Measurements from ENCODE around the gene FRS2. TPM values are rescaled to one million over a fixed set of nuclear protein-coding genes. Genes with fewer than 3 reads are reported as not detected.

Gene FRS2
- total and polyA plus RNA-seq, 9 of the 15 experiments (the other 6 are each of a cell fraction or from before 2014, with no cell fraction given), result 1.0 to 9.1 (median 6.0) TPM

DNA sequence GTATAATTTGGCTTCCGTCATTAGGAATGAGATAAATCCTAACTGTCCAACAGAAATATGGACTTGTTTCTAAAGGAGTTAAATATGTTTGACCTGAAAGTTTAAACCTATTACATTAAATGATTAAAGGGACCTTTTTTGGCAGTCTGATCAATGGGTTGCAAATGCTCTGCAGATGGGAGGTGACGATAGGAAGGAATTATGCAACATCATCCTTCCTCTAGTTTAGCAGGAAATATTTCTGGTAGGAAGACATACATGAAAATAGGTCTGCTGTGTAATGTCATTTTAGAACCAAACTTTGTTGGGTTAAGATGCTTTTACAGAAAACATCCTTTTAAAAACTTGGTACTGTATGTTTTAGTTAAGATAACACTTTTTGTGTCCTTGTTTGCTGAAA lies 137.9 kb downstream of the FRS2 start (continued):
- TF ChIP-seq ETV1 (tag; conservative IDR thresholded peaks at IDR 0.05; ENCODE audit: low read depth), result no peak; the same call in 1 of the 2 replicates
- no peak for TF ChIP-seq TBL1XR1 (IDR thresholded peaks at IDR 0.05; ENCODE audit: low read length in 2 of 2)
- TF ChIP-seq, protein P1, sequence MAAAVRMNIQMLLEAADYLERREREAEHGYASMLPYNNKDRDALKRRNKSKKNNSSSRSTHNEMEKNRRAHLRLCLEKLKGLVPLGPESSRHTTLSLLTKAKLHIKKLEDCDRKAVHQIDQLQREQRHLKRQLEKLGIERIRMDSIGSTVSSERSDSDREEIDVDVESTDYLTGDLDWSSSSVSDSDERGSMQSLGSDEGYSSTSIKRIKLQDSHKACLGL (CRISPR knock-in tag; IDR thresholded peaks at IDR 0.05; ENCODE audit: borderline replicate concordance, poor library complexity, severe bottlenecking), result no peak
- TF ChIP-seq ELF1 (tag; IDR thresholded peaks at IDR 0.05), result peak; percentile 29; the same call in 1 of the 2 replicates
- TF ChIP-seq, protein P2, sequence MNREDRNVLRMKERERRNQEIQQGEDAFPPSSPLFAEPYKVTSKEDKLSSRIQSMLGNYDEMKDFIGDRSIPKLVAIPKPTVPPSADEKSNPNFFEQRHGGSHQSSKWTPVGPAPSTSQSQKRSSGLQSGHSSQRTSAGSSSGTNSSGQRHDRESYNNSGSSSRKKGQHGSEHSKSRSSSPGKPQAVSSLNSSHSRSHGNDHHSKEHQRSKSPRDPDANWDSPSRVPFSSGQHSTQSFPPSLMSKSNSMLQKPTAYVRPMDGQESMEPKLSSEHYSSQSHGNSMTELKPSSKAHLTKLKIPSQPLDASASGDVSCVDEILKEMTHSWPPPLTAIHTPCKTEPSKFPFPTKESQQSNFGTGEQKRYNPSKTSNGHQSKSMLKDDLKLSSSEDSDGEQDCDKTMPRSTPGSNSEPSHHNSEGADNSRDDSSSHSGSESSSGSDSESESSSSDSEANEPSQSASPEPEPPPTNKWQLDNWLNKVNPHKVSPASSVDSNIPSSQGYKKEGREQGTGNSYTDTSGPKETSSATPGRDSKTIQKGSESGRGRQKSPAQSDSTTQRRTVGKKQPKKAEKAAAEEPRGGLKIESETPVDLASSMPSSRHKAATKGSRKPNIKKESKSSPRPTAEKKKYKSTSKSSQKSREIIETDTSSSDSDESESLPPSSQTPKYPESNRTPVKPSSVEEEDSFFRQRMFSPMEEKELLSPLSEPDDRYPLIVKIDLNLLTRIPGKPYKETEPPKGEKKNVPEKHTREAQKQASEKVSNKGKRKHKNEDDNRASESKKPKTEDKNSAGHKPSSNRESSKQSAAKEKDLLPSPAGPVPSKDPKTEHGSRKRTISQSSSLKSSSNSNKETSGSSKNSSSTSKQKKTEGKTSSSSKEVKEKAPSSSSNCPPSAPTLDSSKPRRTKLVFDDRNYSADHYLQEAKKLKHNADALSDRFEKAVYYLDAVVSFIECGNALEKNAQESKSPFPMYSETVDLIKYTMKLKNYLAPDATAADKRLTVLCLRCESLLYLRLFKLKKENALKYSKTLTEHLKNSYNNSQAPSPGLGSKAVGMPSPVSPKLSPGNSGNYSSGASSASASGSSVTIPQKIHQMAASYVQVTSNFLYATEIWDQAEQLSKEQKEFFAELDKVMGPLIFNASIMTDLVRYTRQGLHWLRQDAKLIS (CRISPR knock-in tag; IDR thresholded peaks at IDR 0.05), result no peak
- no peak for TF ChIP-seq POLR2G (IDR thresholded peaks at IDR 0.05; ENCODE audit: low read depth, low read length)
- TF ChIP-seq BACH1 (tag; IDR thresholded peaks at IDR 0.05), result no peak
- no peak for TF ChIP-seq KLF16 (IDR thresholded peaks at IDR 0.05)
- TF ChIP-seq LARP7 (IDR thresholded peaks at IDR 0.05), result no peak
- no peak for TF ChIP-seq SRF (CRISPR knock-in tag; IDR thresholded peaks at IDR 0.05)
- no peak for TF ChIP-seq PRPF4 (IDR thresholded peaks at IDR 0.05; ENCODE audit: insufficient read depth, low read depth, low read length, poor library complexity, severe bottlenecking)
- no peak for TF ChIP-seq GABPB2 (CRISPR knock-in tag; conservative IDR thresholded peaks at IDR 0.05)
- TF ChIP-seq CREM (IDR thresholded peaks at IDR 0.05; ENCODE audit: low read depth), result no peak
- no peak for TF ChIP-seq ZNF165 (CRISPR knock-in tag; IDR thresholded peaks at IDR 0.05; ENCODE audit: borderline replicate concordance)
- TF ChIP-seq, protein P3, sequence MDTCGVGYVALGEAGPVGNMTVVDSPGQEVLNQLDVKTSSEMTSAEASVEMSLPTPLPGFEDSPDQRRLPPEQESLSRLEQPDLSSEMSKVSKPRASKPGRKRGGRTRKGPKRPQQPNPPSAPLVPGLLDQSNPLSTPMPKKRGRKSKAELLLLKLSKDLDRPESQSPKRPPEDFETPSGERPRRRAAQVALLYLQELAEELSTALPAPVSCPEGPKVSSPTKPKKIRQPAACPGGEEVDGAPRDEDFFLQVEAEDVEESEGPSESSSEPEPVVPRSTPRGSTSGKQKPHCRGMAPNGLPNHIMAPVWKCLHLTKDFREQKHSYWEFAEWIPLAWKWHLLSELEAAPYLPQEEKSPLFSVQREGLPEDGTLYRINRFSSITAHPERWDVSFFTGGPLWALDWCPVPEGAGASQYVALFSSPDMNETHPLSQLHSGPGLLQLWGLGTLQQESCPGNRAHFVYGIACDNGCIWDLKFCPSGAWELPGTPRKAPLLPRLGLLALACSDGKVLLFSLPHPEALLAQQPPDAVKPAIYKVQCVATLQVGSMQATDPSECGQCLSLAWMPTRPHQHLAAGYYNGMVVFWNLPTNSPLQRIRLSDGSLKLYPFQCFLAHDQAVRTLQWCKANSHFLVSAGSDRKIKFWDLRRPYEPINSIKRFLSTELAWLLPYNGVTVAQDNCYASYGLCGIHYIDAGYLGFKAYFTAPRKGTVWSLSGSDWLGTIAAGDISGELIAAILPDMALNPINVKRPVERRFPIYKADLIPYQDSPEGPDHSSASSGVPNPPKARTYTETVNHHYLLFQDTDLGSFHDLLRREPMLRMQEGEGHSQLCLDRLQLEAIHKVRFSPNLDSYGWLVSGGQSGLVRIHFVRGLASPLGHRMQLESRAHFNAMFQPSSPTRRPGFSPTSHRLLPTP (IDR thresholded peaks at IDR 0.05; ENCODE audit: borderline replicate concordance, extremely low read depth, insufficient read length), result no peak
- peak; percentile 57 for TF ChIP-seq MEIS2 (IDR thresholded peaks at IDR 0.05; ENCODE audit: partially characterized antibody)
- TF ChIP-seq SMAD1 (IDR thresholded peaks at IDR 0.05; ENCODE audit: low read depth, low read length, partially characterized antibody), result no peak
- TF ChIP-seq ZNF77 (CRISPR knock-in tag; IDR thresholded peaks at IDR 0.05), result no peak
- TF ChIP-seq, protein P4, sequence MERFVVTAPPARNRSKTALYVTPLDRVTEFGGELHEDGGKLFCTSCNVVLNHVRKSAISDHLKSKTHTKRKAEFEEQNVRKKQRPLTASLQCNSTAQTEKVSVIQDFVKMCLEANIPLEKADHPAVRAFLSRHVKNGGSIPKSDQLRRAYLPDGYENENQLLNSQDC (CRISPR knock-in tag; IDR thresholded peaks at IDR 0.05), result no peak
- no peak for TF ChIP-seq HDAC8 (tag; IDR thresholded peaks at IDR 0.05)

All from K562 (cell line).